Psoas muscle (tissue), 8 donors: ENCODE measurements around the gene SFSWAP. TPM values are rescaled to one million over a fixed set of nuclear protein-coding genes. Genes with fewer than 3 reads are reported as not detected.
"Not testable (repeated sequence)": the region's sequence is repeated elsewhere in the genome, so short reads cannot be mapped to it uniquely, and the experiment has no call there.

Experiments
- ATAC-seq, 4 donors: fragments of 200-7000 bp; cut with Tn5 transposase; one replicate each; pipeline ENCODE4 v1.9.1; 2020; ENCODE audit warnings: moderate library complexity in 3 of 4, mild to moderate bottlenecking in 2 of 4
- DNase-seq, 2 donors: peaks; one replicate each; pipeline ENCODE4 v3.0.0-alpha.2; 2020
- H3K27ac ChIP-seq: fragments of 200-600 bp; one replicate; pipeline ENCODE4 v1.8.0; 2022
- H3K27me3 ChIP-seq, 3 donors: fragments of 200-600 bp in 1 of 3; one replicate each; pipeline versions ENCODE4 v1.6.1 to v1.8.0; 2013 to 2022; ENCODE audit warnings: low read length in 2 of 3, mild to moderate bottlenecking in 2 of 3, moderate library complexity in 1 of 3; ENCODE audit not compliant: insufficient read depth in 3 of 3
- H3K36me3 ChIP-seq, 2 donors: fragments of 200-600 bp in 1 of 2; one replicate each; pipeline versions ENCODE4 v1.6.1 to v1.8.0; 2013 to 2022; ENCODE audit warnings: low read depth in 1 of 2, mild to moderate bottlenecking in 1 of 2, moderate library complexity in 1 of 2; ENCODE audit not compliant: insufficient read depth in 1 of 2
- H3K4me1 ChIP-seq: fragments of 200-600 bp; one replicate; pipeline ENCODE4 v1.8.0; 2022
- H3K4me3 ChIP-seq: fragments of 200-600 bp; one replicate; pipeline ENCODE4 v1.8.0; 2022; ENCODE audit warnings: mild to moderate bottlenecking
- H3K9me3 ChIP-seq: fragments of 200-600 bp; one replicate; pipeline ENCODE4 v1.8.0; 2022
- CTCF ChIP-seq: fragments of 200-600 bp; IDR thresholded peaks from one replicate; pipeline ENCODE4 v1.8.0; 2022; ENCODE audit warnings: antibody characterized with exemption
- WGBS, 3 donors: extraction: QIAGEN DNeasy Blood & Tissue Kit; methylation state at CpG; one replicate each; pipeline versions ENCODE4 v1.1.6 to v1.1.7; 2013; 5-methylcytosine and 5-hydroxymethylcytosine counted together
- intact Hi-C, 2 donors: fragments of 100-400 bp; cut with DNase I; formaldehyde crosslinking; loops; one replicate each; pipeline versions ENCODE4 v1.11.0 to v1.14.2; 2022
- polyA plus RNA-seq, 3 donors: library from polyadenylated mRNA; stranded (reverse); fragments of 200-250 nt; gene quantifications; one replicate each; pipeline ENCODE4 v1.2.3, GENCODE V29; 2013
- total RNA-seq, 4 donors: library from RNA; stranded (reverse); fragmentation: NEBNext Ultra II Directional in 2 of 4; extraction: Animal tissue kit (Norgen Biotek cat#: 25700) in 2 of 4; gene quantifications; one replicate each; pipeline versions ENCODE4 v1.2.1 to v1.2.4, GENCODE V29; 2021 to 2023
- donor health status: healthy with polysubstance abuse.
- donor health status: DM: no; HTN: no; CAD: no; lungs with moderate emphysema.
- donor health status: Bipolar disorder and iron deficiency.
- donor health status: healthy.
- donor health status: DM: yes; HTN: yes; CAD: no.
- donor health status: DM: no; HTN: no; CAD: no.
- donor health status: DM: no; HTN: no; CAD: no.
- donor health status: DM: yes; HTN: yes; CAD: no.

SFSWAP gene
- total and polyA plus RNA-seq, 7 donors: 19.4 to 34.3 (median 23.5) TPM

GRCh38 chr12:131776237-131776889, 65.5 kb downstream of the SFSWAP start:
- Histone ChIP-seq H3K9me3 (no peaks in the 10 kb centered on the region), H3K36me3 (peaks cover 9 to 83% of the 10 kb centered on the region in 2 donors), H3K27me3 (no peaks in the 10 kb centered on the region), H3K27ac (no peak overlapping the region), H3K4me1 (no peaks in the 10 kb centered on the region), H3K4me3 (no peak overlapping the region)
- intact Hi-C loops: no loop called here
- 72 to 78% (median 77%) methylated on average over 14 of the region's 14 CpGs for WGBS, 3 donors
- no peak for ATAC-seq
- DNase-seq: no peak
- no peak for TF ChIP-seq CTCF

- H3K4me1 ChIP-seq, H3K9me3 ChIP-seq, DNase-seq, intact Hi-C loops, H3K27me3 ChIP-seq, H3K4me3 ChIP-seq, ATAC-seq, H3K27ac ChIP-seq: not testable (repeated sequence)
- WGBS, 3 donors: 95 to 98% (median 97%) methylated on average over 9 of the region's 9 CpGs
- H3K36me3 ChIP-seq: peaks cover 9 to 83% of the 10 kb centered on the region in 2 donors
Observed at GRCh38 chr12:131777269-131777668, 66.4 kb downstream of the SFSWAP start.

GRCh38 chr12:131779027-131779426, 68.1 kb downstream of the SFSWAP start:
- WGBS, 3 donors: 96 to 98% (median 98%) methylated on average over 23 of the region's 23 CpGs
- H3K36me3 ChIP-seq: peaks cover 9 to 72% of the 10 kb centered on the region in 2 donors

GRCh38 chr12:131782061-131782460, 71.2 kb downstream of the SFSWAP start:
- H3K4me1 ChIP-seq: peaks cover 10% of the 10 kb centered on the region
- intact Hi-C loops: no loop called here
- no peaks in the 10 kb centered on the region for H3K27me3 ChIP-seq
- WGBS, 3 donors: 88 to 92% (median 90%) methylated on average over 2 of the region's 2 CpGs
- DNase-seq: no peak
- H3K36me3 ChIP-seq: peaks cover 9 to 76% of the 10 kb centered on the region in 2 donors
- no peak overlapping the region for H3K4me3 ChIP-seq
- TF ChIP-seq CTCF: no peak
- ATAC-seq: no peak
- H3K9me3 ChIP-seq: no peaks in the 10 kb centered on the region
- no peak overlapping the region for H3K27ac ChIP-seq

More at GRCh38 chr12:131779027-131779426, 68.1 kb downstream of the SFSWAP start:
- no peak for TF ChIP-seq CTCF
- H3K9me3 ChIP-seq: no peaks in the 10 kb centered on the region
- intact Hi-C loops: no loop called here
- DNase-seq: no peak
- no peaks in the 10 kb centered on the region for H3K27me3 ChIP-seq
- no peak overlapping the region for H3K27ac ChIP-seq
- H3K4me1 ChIP-seq: peaks cover 7% of the 10 kb centered on the region
- no peak for ATAC-seq
- H3K4me3 ChIP-seq: no peak overlapping the region

- no peak for TF ChIP-seq CTCF
- Histone ChIP-seq H3K36me3 (peaks cover 6 to 78% of the 10 kb centered on the region in 2 donors), H3K9me3 (no peaks in the 10 kb centered on the region), H3K4me1 (peaks cover 10% of the 10 kb centered on the region), H3K4me3 (no peak overlapping the region), H3K27ac (peak overlapping the region; percentile 72), H3K27me3 (no peaks in the 10 kb centered on the region)
- peak; percentile 72 to 84 (median 79) for ATAC-seq
- intact Hi-C loops: no loop called here
- DNase-seq: no peak
- 33 to 53% (median 33%) methylated on average over 10 of the region's 10 CpGs for WGBS, 3 donors
Observed at GRCh38 chr12:131783915-131784541, 73.1 kb downstream of the SFSWAP start.
